ENCODE data around the gene AGXT2.

DNA sequence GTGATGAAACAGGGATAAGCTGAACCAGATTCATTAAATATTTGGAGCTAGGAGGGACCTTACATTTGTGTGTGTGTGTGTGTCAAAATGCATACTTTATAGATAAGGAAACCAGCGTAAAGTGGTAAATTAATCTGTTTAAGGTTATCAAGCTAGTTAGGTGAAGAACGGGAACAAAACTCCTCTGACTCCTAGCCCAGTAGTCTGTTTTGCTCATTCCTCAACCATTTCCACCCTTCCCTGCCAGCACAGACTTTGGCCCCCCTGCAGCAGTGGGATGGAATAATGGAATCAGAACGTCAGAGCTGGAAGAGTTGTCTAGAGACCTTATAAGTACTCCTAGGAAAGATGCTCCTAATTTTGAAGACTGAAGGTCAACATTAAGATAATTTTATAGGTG is 6.5 kb downstream of the AGXT2 start:
- TF ChIP-seq CTCF (IDR thresholded peaks at IDR 0.05; ENCODE audit: borderline replicate concordance, extremely low read depth, low read length, poor library complexity, severe bottlenecking) (no peak), EZH2 (IDR thresholded peaks at IDR 0.05; ENCODE audit: borderline replicate concordance, low read depth, low read length, severe bottlenecking) (no peak)

Measured in DND-41 (cell line).